ENCODE data around the gene RNF115.
"Not testable (repeated sequence)": the region's sequence is repeated elsewhere in the genome, so short reads cannot be mapped to it uniquely, and the experiment has no call there.

RNF115 gene

GRCh38 chr1:145804235-145805045 is 19.5 kb downstream of the RNF115 start:
- Histone ChIP-seq H3K9me3 (ENCODE audit: control insufficient read depth in 2 of 2, low read length in 2 of 2) (no peaks in the 10 kb centered on the region), H3K27me3 (ENCODE audit: control insufficient read depth in 2 of 2, insufficient read depth in 2 of 2, low read length in 2 of 2) (no peaks in the 10 kb centered on the region), H3K4me1 (ENCODE audit: control insufficient read depth in 2 of 2, insufficient read depth in 2 of 2, low read length in 2 of 2) (no peaks in the 10 kb centered on the region), H3K36me3 (ENCODE audit: control insufficient read depth in 2 of 2, insufficient read depth in 2 of 2, low read length in 2 of 2) (no peaks in the 10 kb centered on the region), H3K9ac (ENCODE audit: low read depth in 1 of 2, low read length in 2 of 2) (no peak overlapping the region), H3K4me3 (ENCODE audit: low read length in 2 of 2) (no peak overlapping the region), H3K27ac (ENCODE audit: low read depth in 2 of 2, low read length in 2 of 2) (no peak overlapping the region)

- Histone ChIP-seq H3K9me3 (ENCODE audit: control insufficient read depth in 2 of 2, low read length in 2 of 2) (peaks cover 0 to 5% of the 10 kb centered on the region in 2 donors), H3K4me1 (ENCODE audit: control insufficient read depth in 2 of 2, insufficient read depth in 2 of 2, low read length in 2 of 2) (no peaks in the 10 kb centered on the region), H3K4me3 (ENCODE audit: low read length in 2 of 2) (no peak overlapping the region), H3K9ac (ENCODE audit: low read depth in 1 of 2, low read length in 2 of 2) (no peak overlapping the region), H3K36me3 (ENCODE audit: control insufficient read depth in 2 of 2, insufficient read depth in 2 of 2, low read length in 2 of 2) (peaks cover 0 to 2% of the 10 kb centered on the region in 2 donors), H3K27me3 (ENCODE audit: control insufficient read depth in 2 of 2, insufficient read depth in 2 of 2, low read length in 2 of 2) (no peaks in the 10 kb centered on the region), H3K27ac (ENCODE audit: low read depth in 2 of 2, low read length in 2 of 2) (no peak overlapping the region)
Measured at GRCh38 chr1:145799806-145800205, 24.1 kb downstream of the RNF115 start.

- Histone ChIP-seq H3K27me3 (ENCODE audit: control insufficient read depth in 2 of 2, insufficient read depth in 2 of 2, low read length in 2 of 2) (no peaks in the 10 kb centered on the region), H3K36me3 (ENCODE audit: control insufficient read depth in 2 of 2, insufficient read depth in 2 of 2, low read length in 2 of 2) (peaks cover 0 to 2% of the 10 kb centered on the region in 2 donors), H3K9ac (ENCODE audit: low read depth in 1 of 2, low read length in 2 of 2) (no peak overlapping the region), H3K9me3 (ENCODE audit: control insufficient read depth in 2 of 2, low read length in 2 of 2) (peaks cover 0 to 5% of the 10 kb centered on the region in 2 donors), H3K4me3 (ENCODE audit: low read length in 2 of 2) (no peak overlapping the region), H3K27ac (ENCODE audit: low read depth in 2 of 2, low read length in 2 of 2) (no peak overlapping the region), H3K4me1 (ENCODE audit: control insufficient read depth in 2 of 2, insufficient read depth in 2 of 2, low read length in 2 of 2) (no peaks in the 10 kb centered on the region)
Measured at GRCh38 chr1:145796753-145797152, 27.1 kb downstream of the RNF115 start.

- Histone ChIP-seq H3K4me1 (ENCODE audit: control insufficient read depth in 2 of 2, insufficient read depth in 2 of 2, low read length in 2 of 2) (no peaks in the 10 kb centered on the region), H3K27me3 (ENCODE audit: control insufficient read depth in 2 of 2, insufficient read depth in 2 of 2, low read length in 2 of 2) (no peaks in the 10 kb centered on the region), H3K9ac (ENCODE audit: low read depth in 1 of 2, low read length in 2 of 2) (no peak overlapping the region), H3K27ac (ENCODE audit: low read depth in 2 of 2, low read length in 2 of 2) (no peak overlapping the region), H3K4me3 (ENCODE audit: low read length in 2 of 2) (no peak overlapping the region), H3K9me3 (ENCODE audit: control insufficient read depth in 2 of 2, low read length in 2 of 2) (peaks cover 0 to 5% of the 10 kb centered on the region in 2 donors), H3K36me3 (ENCODE audit: control insufficient read depth in 2 of 2, insufficient read depth in 2 of 2, low read length in 2 of 2) (peaks cover 0 to 2% of the 10 kb centered on the region in 2 donors)
Measured at GRCh38 chr1:145795257-145795881, 28.5 kb downstream of the RNF115 start.

GRCh38 chr1:145792484-145792883 is 31.4 kb downstream of the RNF115 start:
- no peaks in the 10 kb centered on the region for H3K4me1 ChIP-seq (ENCODE audit: control insufficient read depth in 2 of 2, insufficient read depth in 2 of 2, low read length in 2 of 2)
- H3K27ac ChIP-seq (ENCODE audit: low read depth in 2 of 2, low read length in 2 of 2), result no peak overlapping the region
- H3K9me3 ChIP-seq (ENCODE audit: control insufficient read depth in 2 of 2, low read length in 2 of 2), result peaks cover 0 to 5% of the 10 kb centered on the region in 2 donors
- H3K27me3 ChIP-seq (ENCODE audit: control insufficient read depth in 2 of 2, insufficient read depth in 2 of 2, low read length in 2 of 2), result no peaks in the 10 kb centered on the region
- no peak overlapping the region for H3K9ac ChIP-seq (ENCODE audit: low read depth in 1 of 2, low read length in 2 of 2)
- no peak overlapping the region for H3K4me3 ChIP-seq (ENCODE audit: low read length in 2 of 2)
- peaks cover 0 to 9% of the 10 kb centered on the region in 2 donors for H3K36me3 ChIP-seq (ENCODE audit: control insufficient read depth in 2 of 2, insufficient read depth in 2 of 2, low read length in 2 of 2)

GRCh38 chr1:145791860-145792259 is 32.0 kb downstream of the RNF115 start:
- H3K4me3 ChIP-seq (ENCODE audit: low read length in 2 of 2); H3K4me1 ChIP-seq (ENCODE audit: control insufficient read depth in 2 of 2, insufficient read depth in 2 of 2, low read length in 2 of 2); H3K27me3 ChIP-seq (ENCODE audit: control insufficient read depth in 2 of 2, insufficient read depth in 2 of 2, low read length in 2 of 2); H3K9ac ChIP-seq (ENCODE audit: low read depth in 1 of 2, low read length in 2 of 2); H3K36me3 ChIP-seq (ENCODE audit: control insufficient read depth in 2 of 2, insufficient read depth in 2 of 2, low read length in 2 of 2); H3K9me3 ChIP-seq (ENCODE audit: control insufficient read depth in 2 of 2, low read length in 2 of 2); H3K27ac ChIP-seq (ENCODE audit: low read depth in 2 of 2, low read length in 2 of 2): not testable (repeated sequence)

GRCh38 chr1:145788580-145788979 is 35.3 kb downstream of the RNF115 start:
- no peaks in the 10 kb centered on the region for H3K9me3 ChIP-seq (ENCODE audit: control insufficient read depth in 2 of 2, low read length in 2 of 2)
- H3K27ac ChIP-seq (ENCODE audit: low read depth in 2 of 2, low read length in 2 of 2), result no peak overlapping the region
- peaks cover 4 to 6% of the 10 kb centered on the region in 2 donors for H3K4me1 ChIP-seq (ENCODE audit: control insufficient read depth in 2 of 2, insufficient read depth in 2 of 2, low read length in 2 of 2)
- no peaks in the 10 kb centered on the region for H3K27me3 ChIP-seq (ENCODE audit: control insufficient read depth in 2 of 2, insufficient read depth in 2 of 2, low read length in 2 of 2)
- peaks cover 0 to 7% of the 10 kb centered on the region in 2 donors for H3K36me3 ChIP-seq (ENCODE audit: control insufficient read depth in 2 of 2, insufficient read depth in 2 of 2, low read length in 2 of 2)
- no peak overlapping the region for H3K4me3 ChIP-seq (ENCODE audit: low read length in 2 of 2)
- H3K9ac ChIP-seq (ENCODE audit: low read depth in 1 of 2, low read length in 2 of 2), result no peak overlapping the region

GRCh38 chr1:145786271-145786670 is 37.6 kb downstream of the RNF115 start:
- Histone ChIP-seq H3K9me3 (ENCODE audit: control insufficient read depth in 2 of 2, low read length in 2 of 2) (no peaks in the 10 kb centered on the region), H3K36me3 (ENCODE audit: control insufficient read depth in 2 of 2, insufficient read depth in 2 of 2, low read length in 2 of 2) (peaks cover 0 to 7% of the 10 kb centered on the region in 2 donors), H3K9ac (ENCODE audit: low read depth in 1 of 2, low read length in 2 of 2) (no peak overlapping the region), H3K27me3 (ENCODE audit: control insufficient read depth in 2 of 2, insufficient read depth in 2 of 2, low read length in 2 of 2) (no peaks in the 10 kb centered on the region), H3K27ac (ENCODE audit: low read depth in 2 of 2, low read length in 2 of 2) (no peak overlapping the region), H3K4me1 (ENCODE audit: control insufficient read depth in 2 of 2, insufficient read depth in 2 of 2, low read length in 2 of 2) (peaks cover 4 to 6% of the 10 kb centered on the region in 2 donors), H3K4me3 (ENCODE audit: low read length in 2 of 2) (no peak overlapping the region)

GRCh38 chr1:145785547-145785946 is 38.3 kb downstream of the RNF115 start:
- Histone ChIP-seq H3K9me3 (ENCODE audit: control insufficient read depth in 2 of 2, low read length in 2 of 2) (no peaks in the 10 kb centered on the region), H3K4me1 (ENCODE audit: control insufficient read depth in 2 of 2, insufficient read depth in 2 of 2, low read length in 2 of 2) (peaks cover 4 to 6% of the 10 kb centered on the region in 2 donors), H3K4me3 (ENCODE audit: low read length in 2 of 2) (peak overlapping the region in 1 of 2 donors; percentile 14), H3K9ac (ENCODE audit: low read depth in 1 of 2, low read length in 2 of 2) (no peak overlapping the region), H3K27me3 (ENCODE audit: control insufficient read depth in 2 of 2, insufficient read depth in 2 of 2, low read length in 2 of 2) (no peaks in the 10 kb centered on the region), H3K27ac (ENCODE audit: low read depth in 2 of 2, low read length in 2 of 2) (no peak overlapping the region), H3K36me3 (ENCODE audit: control insufficient read depth in 2 of 2, insufficient read depth in 2 of 2, low read length in 2 of 2) (peaks cover 0 to 7% of the 10 kb centered on the region in 2 donors)

GRCh38 chr1:145784409-145784808 is 39.5 kb downstream of the RNF115 start:
- Histone ChIP-seq H3K27me3 (ENCODE audit: control insufficient read depth in 2 of 2, insufficient read depth in 2 of 2, low read length in 2 of 2) (no peaks in the 10 kb centered on the region), H3K9ac (ENCODE audit: low read depth in 1 of 2, low read length in 2 of 2) (no peak overlapping the region), H3K4me1 (ENCODE audit: control insufficient read depth in 2 of 2, insufficient read depth in 2 of 2, low read length in 2 of 2) (peaks cover 4 to 6% of the 10 kb centered on the region in 2 donors), H3K27ac (ENCODE audit: low read depth in 2 of 2, low read length in 2 of 2) (no peak overlapping the region), H3K9me3 (ENCODE audit: control insufficient read depth in 2 of 2, low read length in 2 of 2) (no peaks in the 10 kb centered on the region), H3K4me3 (ENCODE audit: low read length in 2 of 2) (no peak overlapping the region), H3K36me3 (ENCODE audit: control insufficient read depth in 2 of 2, insufficient read depth in 2 of 2, low read length in 2 of 2) (peaks cover 0 to 7% of the 10 kb centered on the region in 2 donors)

All from mucosa of rectum (tissue), 2 donors.